AG04450 (cell line): ENCODE measurements around the gene ITGB7. TPM values are rescaled to one million over a fixed set of nuclear protein-coding genes. Genes with fewer than 3 reads are reported as not detected.
"Not testable (repeated sequence)": the region's sequence is repeated elsewhere in the genome, so short reads cannot be mapped to it uniquely, and the experiment has no call there.

Source experiments
- CTCF ChIA-PET: fragments of 300-600, 350-600 bp; formaldehyde crosslinking; extraction: SDS; loops from one replicate; lab custom pipeline; 2022; ENCODE audit warnings: antibody characterized with exemption, inconsistent platforms; lab: Charles Lee
- POLR2A ChIA-PET: fragments of 350-600 bp; formaldehyde crosslinking; extraction: SDS; loops from one replicate; lab custom pipeline; 2021; ENCODE audit warnings: antibody characterized with exemption, inconsistent platforms; lab: Yijun Ruan, JAX
- DNase-seq: peaks from one replicate; pipeline ENCODE4 v3.0.0-alpha.2; 2011; ENCODE audit warnings: low read depth, low spot score
- H3K27ac ChIP-seq: one replicate; pipeline ENCODE4 v1.5.1; 2012; ENCODE audit warnings: low read depth, low read length, control low read depth
- H3K27me3 ChIP-seq: one replicate; pipeline ENCODE4 v1.6.0; 2012; ENCODE audit warnings: low read length; ENCODE audit not compliant: control insufficient read depth, insufficient read depth
- H3K4me3 ChIP-seq: 2 replicates; pipeline ENCODE4 v1.5.1; 2011; ENCODE audit warnings: mild to moderate bottlenecking, low read depth, low read length, control low read depth
- H3K9me3 ChIP-seq: 2 replicates; pipeline ENCODE4 v1.5.1; 2012; ENCODE audit warnings: low read length; ENCODE audit not compliant: control insufficient read depth, insufficient read depth
- CTCF ChIP-seq: IDR thresholded peaks from 2 replicates; pipeline ENCODE4 v1.5.1; 2011; ENCODE audit warnings: low read depth, low read length, control low read depth, inconsistent platforms
- polyA plus RNA-seq: library from polyadenylated mRNA; depleted of rRNA; stranded (reverse); fragments of >200 nt; gene quantifications from 2 replicates; pipeline ENCODE4 v1.2.3, GENCODE V29; 2011

The ITGB7 gene
- polyA plus RNA-seq, 1 experiment = 0.15 TPM

GRCh38 chr12:53180931-53181645 lies 26.0 kb downstream of the ITGB7 start:
- ChIA-PET POLR2A (interaction anchor here (0.6 to 2.4 kb wide), 17 partner anchors 8 to 320 kb away, joined by 3 to 16 read pairs (median 4); partner anchors contain the start of genes MYG1, PFDN5, SPRYD3 and TARBP2), CTCF (interaction anchor here (0.9 to 3.0 kb wide), 11 partner anchors 8 to 164 kb away, joined by 3 to 26 read pairs (median 5); partner anchors contain the start of gene AAAS)
- no peak for TF ChIP-seq CTCF
- peak overlapping the region; percentile 83 for H3K27ac ChIP-seq
- DNase-seq = no peak
- peak overlapping the region; percentile 78 for H3K4me3 ChIP-seq
- H3K9me3 ChIP-seq = no peaks in the 10 kb centered on the region
- no peaks in the 10 kb centered on the region for H3K27me3 ChIP-seq

- peak within 1 kb of the TSS; percentile 95 for H3K27ac ChIP-seq
- DNase-seq = peak; percentile 94
- H3K9me3 ChIP-seq = no peaks in the 10 kb centered on the region
- POLR2A ChIA-PET = interaction anchor here (0.6 to 2.4 kb wide), 20 partner anchors 8 to 325 kb away, joined by 3 to 16 read pairs (median 4); partner anchors contain the start of genes PFDN5 and SPRYD3
- TF ChIP-seq CTCF = no peak
- H3K27me3 ChIP-seq = no peaks in the 10 kb centered on the region
- peak within 1 kb of the TSS; percentile 78 for H3K4me3 ChIP-seq
- CTCF ChIA-PET = interaction anchor here (0.6 to 3.0 kb wide), 11 partner anchors 9 to 312 kb away, joined by 3 to 26 read pairs (median 5); partner anchors contain the start of gene AAAS
Measured at GRCh38 chr12:53180220-53180930, 26.7 kb downstream of the ITGB7 start, which contains the start of the genes CSAD and ZNF740. CSAD (minus strand) TSS chr12:53180925; CDS start chr12:53173470, 7,455 bp downstream. ZNF740 (plus strand) TSS chr12:53180722; CDS start chr12:53181984, 1,262 bp downstream.

- no peak for DNase-seq
- ChIA-PET POLR2A (interaction anchor here (0.6 to 2.4 kb wide), 13 partner anchors 8 to 325 kb away, joined by 3 to 16 read pairs (median 6); partner anchors contain the start of gene SPRYD3), CTCF (interaction anchor here (0.6 to 1.6 kb wide), 7 partner anchors 20 to 312 kb away, joined by 3 to 6 read pairs (median 5); no protein-coding TSS in a partner anchor)
- TF ChIP-seq CTCF = no peak
- Histone ChIP-seq H3K27ac (peak overlapping the region; percentile 95), H3K4me3 (peak overlapping the region; percentile 78), H3K9me3 (no peaks in the 10 kb centered on the region), H3K27me3 (no peaks in the 10 kb centered on the region)
Measured at GRCh38 chr12:53179687-53180219, 27.3 kb downstream of the ITGB7 start.

- H3K27ac ChIP-seq, H3K27me3 ChIP-seq, H3K9me3 ChIP-seq, DNase-seq, H3K4me3 ChIP-seq: not testable (repeated sequence)
- ChIA-PET POLR2A (interaction anchor here (0.7 kb wide), 1 partner anchor 19 kb away, joined by 4 read pairs; no protein-coding TSS in a partner anchor), CTCF (interaction anchor here (1.2 to 1.6 kb wide), 3 partner anchors 19 to 113 kb away, joined by 5 to 6 read pairs (median 6); no protein-coding TSS in a partner anchor)
Measured at GRCh38 chr12:53178803-53179202, 28.2 kb downstream of the ITGB7 start.

- H3K4me3 ChIP-seq, DNase-seq, H3K27me3 ChIP-seq, POLR2A ChIA-PET, H3K27ac ChIP-seq, H3K9me3 ChIP-seq: not testable (repeated sequence)
- CTCF ChIA-PET = interaction anchor here (0.6 to 1.3 kb wide), 3 partner anchors 18 to 111 kb away, joined by 3 to 4 read pairs (median 3); no protein-coding TSS in a partner anchor
Measured at GRCh38 chr12:53177447-53177846, 29.6 kb downstream of the ITGB7 start.
